Upper lobe of left lung (tissue), 6 donors: ENCODE measurements around the gene DAPK2. TPM values are rescaled to one million over a fixed set of nuclear protein-coding genes. Genes with fewer than 3 reads are reported as not detected.
A peak's percentile ranks its signal among the peaks of the same experiment; 100 is the strongest.

Experiments
- ATAC-seq, 2 donors: fragments of 200-7000 bp; cut with Tn5 transposase; one replicate each; pipeline ENCODE4 v1.9.1; 2022; ENCODE audit warnings: mild to moderate bottlenecking in 2 of 2, moderate library complexity in 2 of 2; ENCODE audit not compliant: low FRiP score in 2 of 2
- DNase-seq, 2 donors: peaks; one replicate each; pipeline ENCODE4 v3.0.0-alpha.2; 2019 to 2020
- H3K27ac ChIP-seq, 4 donors: fragments of 200-600 bp; sonication (generic); one replicate each; pipeline ENCODE4 v1.5.1; 2016 to 2019
- H3K27me3 ChIP-seq, 4 donors: fragments of 200-600 bp; sonication (generic); one replicate each; pipeline ENCODE4 v1.5.1; 2017 to 2019
- H3K36me3 ChIP-seq, 4 donors: fragments of 200-600 bp; sonication (generic); one replicate each; pipeline ENCODE4 v1.5.1; 2016 to 2019
- H3K4me1 ChIP-seq, 4 donors: fragments of 200-600 bp; sonication (generic); one replicate each; pipeline ENCODE4 v1.5.1; 2018 to 2019
- H3K4me3 ChIP-seq, 4 donors: fragments of 200-600 bp; sonication (generic); one replicate each; pipeline ENCODE4 v1.5.1; 2017 to 2019; ENCODE audit warnings: mild to moderate bottlenecking in 2 of 4, moderate library complexity in 1 of 4
- H3K9me3 ChIP-seq, 4 donors: fragments of 200-600 bp; sonication (generic); one replicate each; pipeline ENCODE4 v1.5.1; 2018 to 2019
- EP300 ChIP-seq, 4 donors: sonication (generic); formaldehyde crosslinking; IDR thresholded peaks; one replicate each; pipeline ENCODE4 v1.5.1; 2017; ENCODE audit warnings: antibody characterized with exemption in 4 of 4, control low read depth in 2 of 4
- POLR2A ChIP-seq, 4 donors: fragments of 450-650 bp; IDR thresholded peaks; one replicate each; pipeline ENCODE4 v1.5.1; 2016 to 2017; ENCODE audit warnings: antibody characterized with exemption in 4 of 4, mild to moderate bottlenecking in 2 of 4
- POLR2AphosphoS5 ChIP-seq, 2 donors: sonication (generic); formaldehyde crosslinking; IDR thresholded peaks; one replicate each; pipeline ENCODE4 v1.5.1; 2017; ENCODE audit warnings: antibody characterized with exemption in 2 of 2
- WGBS, 2 donors: methylation state at CpG; one replicate each; pipeline ENCODE4 v1.1.5; 2017 to 2018; 5-methylcytosine and 5-hydroxymethylcytosine counted together
- total RNA-seq, 6 donors: library from RNA; depleted of rRNA in 4 of 6; stranded (reverse); fragments of >200 nt in 4 of 6; gene quantifications; one replicate each; pipeline versions ENCODE4 v1.1.0 to v1.2.1, GENCODE V29; 2016 to 2021
- TF ChIP-seq, protein P1 (sequence below), 6 experiments: fragments of 450-650 bp in 4 of 6; fragments of 200-600 bp in 2 of 6; sonication (generic) in 2 of 6; IDR thresholded peaks; one replicate each; pipeline ENCODE4 v1.5.1; 2016 to 2019; ENCODE audit warnings: antibody characterized with exemption in 6 of 6
- donor health status: DM: no; HTN: no; CAD: no; lungs with moderate emphysema.
- donor health status: DM: no; HTN: yes; CAD: no; lungs with severe emphysema.

DAPK2 gene
- total RNA-seq, 6 donors from 2014 or later = 58.3 to 270 (median 136) TPM

GRCh38 chr15:63894662-63894949, 151.7 kb downstream of the DAPK2 start:
- no peaks in the 10 kb centered on the region for H3K36me3 ChIP-seq
- no peak for DNase-seq
- H3K4me1 ChIP-seq = peaks cover 31 to 64% (median 53%) of the 10 kb centered on the region in 4 donors
- 94 to 96% methylated on average over 6 of the region's 6 CpGs for WGBS, 2 donors
- H3K27ac ChIP-seq = no peak overlapping the region
- no peak for TF ChIP-seq POLR2A (IDR thresholded peaks at IDR 0.05)
- TF ChIP-seq, protein P1, sequence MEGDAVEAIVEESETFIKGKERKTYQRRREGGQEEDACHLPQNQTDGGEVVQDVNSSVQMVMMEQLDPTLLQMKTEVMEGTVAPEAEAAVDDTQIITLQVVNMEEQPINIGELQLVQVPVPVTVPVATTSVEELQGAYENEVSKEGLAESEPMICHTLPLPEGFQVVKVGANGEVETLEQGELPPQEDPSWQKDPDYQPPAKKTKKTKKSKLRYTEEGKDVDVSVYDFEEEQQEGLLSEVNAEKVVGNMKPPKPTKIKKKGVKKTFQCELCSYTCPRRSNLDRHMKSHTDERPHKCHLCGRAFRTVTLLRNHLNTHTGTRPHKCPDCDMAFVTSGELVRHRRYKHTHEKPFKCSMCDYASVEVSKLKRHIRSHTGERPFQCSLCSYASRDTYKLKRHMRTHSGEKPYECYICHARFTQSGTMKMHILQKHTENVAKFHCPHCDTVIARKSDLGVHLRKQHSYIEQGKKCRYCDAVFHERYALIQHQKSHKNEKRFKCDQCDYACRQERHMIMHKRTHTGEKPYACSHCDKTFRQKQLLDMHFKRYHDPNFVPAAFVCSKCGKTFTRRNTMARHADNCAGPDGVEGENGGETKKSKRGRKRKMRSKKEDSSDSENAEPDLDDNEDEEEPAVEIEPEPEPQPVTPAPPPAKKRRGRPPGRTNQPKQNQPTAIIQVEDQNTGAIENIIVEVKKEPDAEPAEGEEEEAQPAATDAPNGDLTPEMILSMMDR (IDR thresholded peaks at IDR 0.05) = no peak
- no peak for TF ChIP-seq POLR2AphosphoS5 (IDR thresholded peaks at IDR 0.05)
- TF ChIP-seq EP300 (IDR thresholded peaks at IDR 0.05) = no peak
- H3K27me3 ChIP-seq = no peaks in the 10 kb centered on the region
- no peak for ATAC-seq
- H3K9me3 ChIP-seq = no peaks in the 10 kb centered on the region
- H3K4me3 ChIP-seq = no peak overlapping the region

DNA sequence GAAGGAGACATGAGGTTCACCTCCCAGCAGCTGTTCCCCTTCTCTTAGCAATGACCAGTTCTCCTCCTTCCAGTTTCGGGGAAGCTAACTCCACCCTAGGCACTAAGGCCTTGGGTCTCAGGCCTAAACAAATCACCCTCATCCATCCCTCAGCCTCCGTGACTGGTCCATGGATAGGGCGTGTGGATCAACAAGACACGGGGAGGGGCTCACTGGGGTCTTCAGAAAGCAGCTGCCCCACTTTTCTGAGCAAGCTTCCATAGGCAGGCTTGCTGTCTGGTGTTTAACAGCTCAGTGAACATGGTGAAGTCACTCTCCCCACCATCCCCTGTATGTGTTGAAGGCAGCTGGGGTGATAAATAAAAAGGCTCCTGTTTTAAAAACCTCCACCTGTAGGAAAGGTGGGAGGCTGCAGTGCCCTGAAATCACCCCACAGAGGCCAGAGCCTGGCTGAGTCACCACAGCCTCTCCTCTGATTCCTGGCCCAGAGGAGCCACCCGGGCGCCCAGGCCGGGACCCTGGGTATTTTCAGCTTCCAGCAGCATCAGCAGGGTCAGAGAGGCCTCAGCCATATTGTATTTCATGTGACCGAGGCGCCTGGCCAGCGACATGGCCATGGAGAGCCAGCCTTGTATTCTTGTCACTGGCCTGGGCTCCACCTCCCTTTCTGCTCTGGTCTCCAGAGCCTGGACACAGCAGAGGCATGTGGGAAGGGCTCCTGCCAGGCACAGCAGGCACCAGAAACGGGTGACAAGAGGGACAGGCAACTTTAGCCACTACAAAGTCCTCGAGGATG, 152.2 kb downstream of the DAPK2 start:
- TF ChIP-seq EP300 (IDR thresholded peaks at IDR 0.05) = no peak
- no peaks in the 10 kb centered on the region for H3K27me3 ChIP-seq
- WGBS, 2 donors = 90 to 92% methylated on average over 5 to 12 of the region's 12 CpGs
- DNase-seq = peak in 1 of 2 donors; percentile 54
- H3K4me3 ChIP-seq = no peak overlapping the region
- H3K27ac ChIP-seq = no peak overlapping the region
- no peaks in the 10 kb centered on the region for H3K9me3 ChIP-seq
- peaks cover 26 to 59% (median 48%) of the 10 kb centered on the region in 4 donors for H3K4me1 ChIP-seq
- ATAC-seq = no peak
- no peaks in the 10 kb centered on the region for H3K36me3 ChIP-seq

- Histone ChIP-seq H3K27ac (no peak overlapping the region), H3K27me3 (no peaks in the 10 kb centered on the region), H3K4me1 (peaks cover 22 to 53% (median 43%) of the 10 kb centered on the region in 4 donors), H3K4me3 (no peak overlapping the region), H3K36me3 (no peaks in the 10 kb centered on the region), H3K9me3 (no peaks in the 10 kb centered on the region)
- peak; percentile 31 to 41 for ATAC-seq
- peak in 1 of 2 donors; percentile 55 for DNase-seq
- peak in 1 of 2 donors; percentile 12 for TF ChIP-seq POLR2AphosphoS5 (IDR thresholded peaks at IDR 0.05)
- no peak for TF ChIP-seq EP300 (IDR thresholded peaks at IDR 0.05)
- 63 to 70% methylated on average over 11 of the region's 11 CpGs for WGBS, 2 donors
Measured at GRCh38 chr15:63892794-63893441, 153.4 kb downstream of the DAPK2 start.

DNA sequence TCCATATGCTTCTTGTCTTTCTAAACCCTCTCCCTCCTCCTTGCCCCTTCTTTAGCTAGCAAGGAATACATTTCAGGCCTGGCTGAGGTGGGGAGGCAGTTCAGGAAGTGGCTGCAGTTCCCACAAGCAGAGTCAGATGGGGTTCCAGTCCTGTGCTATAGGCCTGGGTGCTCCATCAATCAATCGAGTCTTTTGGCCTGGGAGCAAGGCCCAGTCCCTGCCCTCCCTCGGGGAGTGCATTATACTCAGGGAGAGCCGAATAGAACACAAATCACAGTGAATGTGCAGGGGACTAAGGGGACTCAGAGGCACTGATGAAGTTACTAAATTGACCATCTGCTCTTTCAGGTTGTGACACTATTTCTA, 154.5 kb downstream of the DAPK2 start:
- no peak for ATAC-seq
- H3K27me3 ChIP-seq = no peaks in the 10 kb centered on the region
- H3K36me3 ChIP-seq = no peaks in the 10 kb centered on the region
- no peak for DNase-seq
- H3K4me1 ChIP-seq = peaks cover 16 to 49% (median 36%) of the 10 kb centered on the region in 4 donors
- TF ChIP-seq, protein P1 (IDR thresholded peaks at IDR 0.05) = no peak
- TF ChIP-seq POLR2A (IDR thresholded peaks at IDR 0.05) = no peak
- TF ChIP-seq POLR2AphosphoS5 (IDR thresholded peaks at IDR 0.05) = no peak
- no peak for TF ChIP-seq EP300 (IDR thresholded peaks at IDR 0.05)
- 56 to 63% methylated on average over 3 of the region's 3 CpGs for WGBS, 2 donors
- H3K9me3 ChIP-seq = no peaks in the 10 kb centered on the region
- H3K27ac ChIP-seq = peak overlapping the region in 1 of 4 donors; percentile 13
- H3K4me3 ChIP-seq = no peak overlapping the region

GRCh38 chr15:63891079-63891767, 155.1 kb downstream of the DAPK2 start:
- H3K27ac ChIP-seq = no peak overlapping the region
- peaks cover 10 to 44% (median 31%) of the 10 kb centered on the region in 4 donors for H3K4me1 ChIP-seq

More at GRCh38 chr15:63891079-63891767, 155.1 kb downstream of the DAPK2 start:
- H3K4me3 ChIP-seq = no peak overlapping the region
- WGBS, 2 donors = 29 to 41% methylated on average over 8 of the region's 8 CpGs
- no peak for TF ChIP-seq POLR2A (IDR thresholded peaks at IDR 0.05)
- TF ChIP-seq POLR2AphosphoS5 (IDR thresholded peaks at IDR 0.05) = no peak
- no peak for TF ChIP-seq EP300 (IDR thresholded peaks at IDR 0.05)
- TF ChIP-seq, protein P1 (IDR thresholded peaks at IDR 0.05) = peak; percentile 74 to 86 (median 82)
- ATAC-seq = peak; percentile 74 to 77
- H3K9me3 ChIP-seq = no peaks in the 10 kb centered on the region
- DNase-seq = peak; percentile 74 to 82
- H3K27me3 ChIP-seq = no peaks in the 10 kb centered on the region
- H3K36me3 ChIP-seq = no peaks in the 10 kb centered on the region
